ENCODE measurements around the gene STARD3.
A peak's percentile ranks its signal among the peaks of the same experiment; 100 is the strongest.
"Not testable (repeated sequence)": the region's sequence is repeated elsewhere in the genome, so short reads cannot be mapped to it uniquely, and the experiment has no call there.

STARD3 gene

GRCh38 chr17:39636927-39637736 lies at the start of gene STARD3:
Gene STARD3, plus strand, starts transcription at chr17:39637144. Its CDS starts 16,388 bp downstream, at chr17:39653532.
- peak; percentile 70 for DNase-seq (ENCODE audit: low read depth)

- not testable (repeated sequence) for DNase-seq (ENCODE audit: low read depth)
These were observed 46.8 kb upstream of the STARD3 start for GRCh38 chr17:39590180-39590579.

DNA sequence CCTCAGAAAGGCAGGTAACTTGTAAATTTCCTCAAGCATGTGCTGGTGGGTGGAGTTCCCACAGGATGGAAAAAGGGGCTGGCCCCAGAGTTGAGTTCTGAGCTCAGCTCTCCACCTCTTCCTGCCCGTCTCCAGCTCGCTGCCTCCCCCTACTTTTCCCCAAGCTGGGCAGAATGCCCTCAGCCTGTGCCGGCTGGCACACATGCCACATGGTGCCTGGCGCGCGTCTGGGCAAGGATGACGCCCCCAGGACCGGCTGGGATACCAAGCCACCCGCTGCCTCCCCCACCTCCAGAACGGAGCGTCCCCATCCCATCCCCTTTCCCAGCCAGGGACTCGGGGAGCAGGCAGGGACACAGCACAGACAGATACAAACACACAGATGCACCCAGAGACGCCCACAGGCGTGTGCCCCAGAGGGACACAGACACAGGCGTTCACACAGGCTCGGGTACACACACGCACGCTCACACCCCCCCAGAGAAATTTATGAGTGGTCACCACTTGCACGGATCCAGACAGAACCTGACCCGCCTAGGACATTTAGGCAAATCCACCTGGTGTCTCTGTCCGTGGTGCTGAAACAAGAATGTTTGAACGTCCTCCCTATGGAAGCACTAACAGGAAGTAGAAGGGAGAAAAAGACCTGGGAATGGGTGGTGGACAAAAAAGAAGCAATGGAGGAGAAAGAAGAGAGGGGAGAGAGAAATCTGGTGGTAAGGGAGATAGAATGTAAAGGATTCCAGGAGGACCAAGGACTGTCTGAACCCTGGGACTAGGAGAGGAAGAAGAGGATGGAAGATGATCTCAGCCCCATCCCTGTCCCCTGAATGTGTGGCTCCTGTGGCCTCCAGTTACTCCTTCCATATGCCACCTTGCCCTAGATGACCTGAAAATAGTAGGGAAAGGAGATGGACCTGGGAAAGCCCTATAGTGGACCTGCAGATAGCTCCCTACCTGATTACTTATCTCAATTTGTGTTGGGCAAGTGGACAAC lies 44.7 kb upstream of the STARD3 start:
- DNase-seq (ENCODE audit: low read depth): peak; percentile 5

- DNase-seq (ENCODE audit: low read depth): no peak
These were observed 43.6 kb upstream of the STARD3 start for GRCh38 chr17:39593371-39593770.

- no peak for DNase-seq (ENCODE audit: low read depth)
These were observed 41.6 kb upstream of the STARD3 start for GRCh38 chr17:39595294-39595693.

GRCh38 chr17:39595928-39596510 lies 40.9 kb upstream of the STARD3 start:
- no peak for DNase-seq (ENCODE audit: low read depth)

GRCh38 chr17:39596543-39597267 lies 40.2 kb upstream of the STARD3 start:
- no peak for DNase-seq (ENCODE audit: low read depth)

DNA sequence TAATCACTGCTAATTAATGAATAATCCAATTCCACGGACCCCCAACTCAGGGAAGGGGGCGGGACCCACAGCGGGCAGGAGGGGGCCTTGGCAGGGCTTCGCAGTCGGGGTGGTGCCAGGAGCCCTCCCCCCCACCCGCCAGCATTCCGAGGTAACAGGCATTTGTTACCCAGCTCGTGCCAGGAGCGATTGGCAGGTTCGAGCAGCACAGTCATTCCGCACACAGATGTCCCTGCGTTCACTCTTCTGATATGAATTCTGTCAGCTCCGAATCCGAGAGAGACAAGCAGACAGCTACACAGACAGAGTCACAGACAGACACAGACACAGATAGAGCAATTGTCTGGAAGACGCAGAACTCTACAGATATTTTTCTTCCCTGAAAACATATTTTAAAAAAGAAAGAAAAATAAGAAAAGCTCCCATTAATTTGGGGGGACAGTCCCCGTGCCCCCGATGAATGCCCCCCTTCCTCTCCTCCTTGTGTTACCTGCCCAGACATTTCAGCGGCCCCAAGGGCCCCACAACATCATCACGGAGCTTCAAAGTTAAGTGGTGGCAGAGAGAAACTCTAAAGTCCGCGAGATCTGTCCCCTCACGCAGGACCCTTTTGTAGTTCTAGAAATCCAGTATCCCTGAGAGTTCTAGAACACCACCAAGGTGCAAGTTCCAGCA lies 39.4 kb upstream of the STARD3 start:
- no peak for DNase-seq (ENCODE audit: low read depth)

DNA sequence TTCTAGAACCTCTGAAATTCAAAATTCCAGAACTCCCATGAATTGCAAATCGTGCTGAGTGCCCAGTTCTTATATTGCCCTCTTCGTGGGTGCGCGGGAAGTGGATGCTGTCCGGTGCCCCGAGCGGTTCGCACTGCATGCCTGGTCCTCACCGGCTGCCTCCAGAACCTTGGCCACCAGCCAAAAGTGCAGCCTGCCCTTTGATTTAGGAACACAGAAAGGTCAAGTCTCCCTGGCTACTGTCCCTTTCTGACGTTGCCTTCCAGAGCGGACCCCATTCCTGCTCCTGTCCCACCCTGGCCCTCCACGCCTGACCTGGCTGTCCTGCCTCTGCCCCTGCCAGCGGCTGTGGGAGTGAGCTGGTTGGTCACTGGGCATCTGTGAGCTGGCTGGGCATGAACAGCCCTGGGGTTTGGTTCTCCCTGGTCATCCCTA lies 38.9 kb upstream of the STARD3 start:
- no peak for DNase-seq (ENCODE audit: low read depth)

- no peak for DNase-seq (ENCODE audit: low read depth)
These were observed 38.3 kb upstream of the STARD3 start for GRCh38 chr17:39598630-39599003.

DNA sequence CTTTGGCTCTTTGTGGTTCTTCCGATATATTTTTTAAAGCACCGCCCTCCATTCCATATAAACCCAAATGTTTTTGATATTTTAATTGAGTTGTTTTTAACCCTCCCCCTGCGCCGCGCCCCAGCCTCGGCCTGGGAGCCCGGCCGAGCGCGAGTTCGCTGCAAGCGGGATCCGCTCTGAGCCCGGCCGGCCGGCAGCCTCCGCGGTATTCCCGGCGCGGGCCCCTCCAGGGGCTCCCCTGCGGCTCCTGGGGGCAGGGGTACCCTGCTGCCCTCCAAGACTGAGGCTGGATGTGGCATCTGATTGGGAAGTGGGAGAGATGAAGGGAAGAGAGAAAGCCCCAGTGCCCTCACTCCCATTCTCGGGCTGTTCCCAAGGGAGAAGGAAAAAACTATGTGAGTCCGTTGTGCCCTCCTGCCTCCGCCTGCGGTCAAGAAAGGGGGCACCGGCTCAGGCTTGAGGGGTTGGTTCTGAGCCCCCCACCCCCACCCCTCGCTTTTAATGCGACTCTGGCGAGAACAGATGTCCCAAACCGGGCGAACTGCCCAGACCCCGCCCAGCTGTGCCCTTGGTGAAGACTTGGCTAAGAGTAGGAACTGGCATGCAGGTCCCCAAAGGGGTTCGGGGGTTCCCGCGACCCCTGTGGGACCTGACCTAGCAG lies 37.8 kb upstream of the STARD3 start:
- DNase-seq (ENCODE audit: low read depth): no peak

DNA sequence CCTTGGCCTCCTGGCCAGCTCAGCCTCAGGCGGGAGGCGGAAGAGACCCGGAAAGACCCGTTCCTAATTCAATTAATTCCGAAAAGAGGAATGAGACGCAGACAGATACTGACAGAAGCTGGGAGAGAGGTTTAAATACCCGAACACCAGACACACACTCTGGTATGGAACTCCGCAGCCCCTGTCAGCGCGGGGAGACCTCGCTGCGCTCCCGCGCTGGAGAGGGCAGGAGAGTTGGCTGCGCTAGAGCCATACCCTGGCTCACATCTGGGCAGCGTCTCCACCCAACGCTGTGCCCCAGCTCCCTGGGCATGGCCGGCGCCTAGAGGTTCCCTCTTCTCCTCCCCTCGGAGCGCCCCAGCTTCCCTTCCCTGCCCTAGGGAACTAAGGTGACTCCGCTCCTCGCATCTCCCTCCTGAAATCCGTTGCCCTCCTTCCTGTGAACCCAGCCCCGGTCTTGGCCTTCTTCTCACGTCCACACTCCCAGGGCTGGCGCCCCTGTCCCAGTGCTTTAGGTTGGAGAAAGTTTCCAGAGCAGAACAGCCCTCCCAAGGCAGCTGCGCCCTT lies 37.2 kb upstream of the STARD3 start:
- DNase-seq (ENCODE audit: low read depth): no peak

GRCh38 chr17:39600288-39600996 lies 36.5 kb upstream of the STARD3 start:
- DNase-seq (ENCODE audit: low read depth): no peak

GRCh38 chr17:39600997-39601597 lies 35.8 kb upstream of the STARD3 start:
- no peak for DNase-seq (ENCODE audit: low read depth)

- no peak for DNase-seq (ENCODE audit: low read depth)
These were observed 35.0 kb upstream of the STARD3 start for GRCh38 chr17:39601758-39602532.

DNA sequence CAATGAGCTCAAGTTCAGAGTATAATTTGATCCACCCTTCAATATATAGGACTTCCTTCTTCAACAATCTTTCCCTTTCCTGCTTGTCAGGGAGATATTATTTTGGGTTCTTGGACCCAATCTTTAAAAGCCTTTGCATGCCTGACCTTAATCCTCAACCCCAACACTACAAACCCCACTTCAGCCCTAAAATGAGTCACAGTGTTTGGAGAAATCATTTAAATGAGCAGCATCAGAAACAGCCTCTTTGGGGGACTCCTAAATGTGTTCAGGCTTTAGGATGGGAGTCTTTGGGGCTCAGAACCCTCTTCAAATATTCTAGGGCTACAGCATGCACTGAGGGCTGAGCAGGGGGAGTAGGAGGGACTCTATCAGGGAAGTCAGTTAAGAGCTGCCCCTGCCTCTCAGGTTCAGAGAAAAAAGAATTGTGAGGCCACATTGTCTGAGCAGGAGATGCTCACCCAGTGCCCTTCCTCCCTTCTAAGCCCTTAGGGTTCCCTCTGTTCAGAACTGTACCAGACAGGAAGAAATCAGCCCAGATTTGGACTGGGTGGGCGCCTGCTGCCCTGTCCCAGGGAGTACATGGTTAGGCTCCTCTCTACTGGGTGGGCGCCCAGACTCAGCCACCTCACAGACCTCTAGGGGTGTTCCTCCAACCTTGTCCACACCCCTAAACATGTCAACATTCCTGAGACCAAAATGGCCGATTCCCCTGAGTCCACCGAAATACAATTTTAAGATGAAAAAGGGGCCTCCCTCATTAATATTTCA lies 34.2 kb upstream of the STARD3 start:
- DNase-seq (ENCODE audit: low read depth): no peak

DNA sequence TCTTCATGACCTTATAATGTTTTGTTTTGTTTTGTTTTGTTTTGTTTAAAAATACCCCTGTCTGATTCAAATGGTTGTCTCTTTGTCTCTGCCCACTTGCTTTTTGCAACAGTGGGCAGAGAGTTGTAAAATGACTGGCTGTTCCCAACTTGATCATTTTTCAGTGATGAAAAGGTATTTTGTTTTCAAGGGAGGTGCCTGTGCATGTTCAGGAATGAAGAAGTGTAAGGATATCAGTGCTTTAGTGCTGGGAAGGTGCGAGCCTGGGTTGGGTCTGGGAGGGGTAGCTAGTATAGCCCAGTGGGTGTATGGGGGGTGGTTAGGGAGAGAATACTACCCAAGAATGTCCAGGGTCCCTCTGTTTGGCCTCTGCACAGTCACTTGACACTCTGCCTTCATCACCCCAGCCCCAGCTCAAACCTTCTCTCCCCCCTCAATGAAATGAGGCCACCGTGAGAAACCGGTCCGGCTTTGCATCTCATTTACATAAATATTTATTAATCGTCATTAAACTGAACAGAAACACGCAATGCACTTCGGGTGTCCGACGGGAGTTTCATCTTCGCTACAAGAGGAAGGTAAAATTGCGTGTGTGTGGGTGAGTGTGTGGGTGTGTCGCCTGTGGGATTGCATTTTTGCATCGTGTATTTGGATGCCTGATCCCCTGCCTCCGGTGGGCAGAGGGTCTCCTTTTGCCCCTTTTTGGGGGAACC lies 33.5 kb upstream of the STARD3 start:
- DNase-seq (ENCODE audit: low read depth): no peak

Data from fibroblast of the conjunctiva (primary cell).